ENCODE data around the gene ALDH7A1. TPM values are rescaled to one million over a fixed set of nuclear protein-coding genes. Genes with fewer than 3 reads are reported as not detected.
A peak's percentile ranks its signal among the peaks of the same experiment; 100 is the strongest.

Gene ALDH7A1
- total RNA-seq, 4 donors from 2014 or later: 2.7 to 6.3 (median 4.7) TPM

DNA sequence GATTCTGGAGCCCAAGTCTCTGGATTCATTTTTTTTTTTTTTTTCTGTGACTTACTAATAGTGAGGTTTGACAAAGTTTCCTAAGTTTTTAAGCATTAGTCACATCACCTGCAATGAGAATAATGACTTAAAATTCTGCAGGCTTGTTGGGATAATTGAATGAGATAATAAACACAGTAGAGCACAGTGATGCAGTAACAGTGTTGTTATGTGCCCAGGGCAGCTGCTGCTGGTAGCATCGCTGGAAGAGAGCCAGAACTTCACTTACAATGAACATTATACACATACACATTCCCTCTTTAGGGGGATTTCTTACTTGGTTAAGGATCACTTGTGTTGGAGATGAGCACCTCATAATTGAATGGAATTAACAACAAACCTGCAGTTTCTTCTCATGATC, 78.9 kb downstream of the ALDH7A1 start:
- Histone ChIP-seq H3K4me3 (no peak overlapping the region), H3K4me1 (peaks cover 0 to 10% of the 10 kb centered on the region in 2 donors), H3K36me3 (no peaks in the 10 kb centered on the region), H3K27me3 (no peaks in the 10 kb centered on the region), H3K9me3 (no peaks in the 10 kb centered on the region), H3K27ac (no peak overlapping the region)
- in situ Hi-C loops (cut with MboI; ENCODE audit: low sequenced_read_pairs in 4 of 4): no loop called here
- ATAC-seq (no peak), DNase-seq (no peak)
- no peak for TF ChIP-seq POLR2A (IDR thresholded peaks at IDR 0.05)
- TF ChIP-seq, protein P1, sequence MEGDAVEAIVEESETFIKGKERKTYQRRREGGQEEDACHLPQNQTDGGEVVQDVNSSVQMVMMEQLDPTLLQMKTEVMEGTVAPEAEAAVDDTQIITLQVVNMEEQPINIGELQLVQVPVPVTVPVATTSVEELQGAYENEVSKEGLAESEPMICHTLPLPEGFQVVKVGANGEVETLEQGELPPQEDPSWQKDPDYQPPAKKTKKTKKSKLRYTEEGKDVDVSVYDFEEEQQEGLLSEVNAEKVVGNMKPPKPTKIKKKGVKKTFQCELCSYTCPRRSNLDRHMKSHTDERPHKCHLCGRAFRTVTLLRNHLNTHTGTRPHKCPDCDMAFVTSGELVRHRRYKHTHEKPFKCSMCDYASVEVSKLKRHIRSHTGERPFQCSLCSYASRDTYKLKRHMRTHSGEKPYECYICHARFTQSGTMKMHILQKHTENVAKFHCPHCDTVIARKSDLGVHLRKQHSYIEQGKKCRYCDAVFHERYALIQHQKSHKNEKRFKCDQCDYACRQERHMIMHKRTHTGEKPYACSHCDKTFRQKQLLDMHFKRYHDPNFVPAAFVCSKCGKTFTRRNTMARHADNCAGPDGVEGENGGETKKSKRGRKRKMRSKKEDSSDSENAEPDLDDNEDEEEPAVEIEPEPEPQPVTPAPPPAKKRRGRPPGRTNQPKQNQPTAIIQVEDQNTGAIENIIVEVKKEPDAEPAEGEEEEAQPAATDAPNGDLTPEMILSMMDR (IDR thresholded peaks at IDR 0.05 in 4 of 5, conservative IDR thresholded peaks at IDR 0.05 in 1 of 5): no peak
- intact Hi-C loops (cut with DNase I; ENCODE audit: low total_unique reads): no loop called here

DNA sequence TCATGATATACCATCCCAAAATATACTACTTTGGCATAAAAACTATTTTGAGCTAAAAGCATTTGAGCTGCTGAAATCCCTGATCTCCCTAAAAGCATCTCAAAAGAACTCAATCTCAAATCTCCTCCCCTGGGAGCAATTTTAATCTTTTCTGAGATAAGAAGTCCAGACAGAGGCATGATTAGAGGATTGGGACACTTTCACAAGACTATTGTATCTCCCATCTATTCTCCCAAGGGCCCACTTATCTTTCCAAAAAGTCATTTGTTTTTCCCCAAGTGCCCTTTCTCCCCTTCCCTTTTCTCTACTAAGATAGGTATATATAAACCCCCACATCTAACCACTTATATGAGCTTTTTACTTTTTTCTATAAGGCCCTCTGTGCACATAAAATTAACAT, 79.7 kb downstream of the ALDH7A1 start:
- no peak overlapping the region for H3K27ac ChIP-seq
- TF ChIP-seq POLR2A (IDR thresholded peaks at IDR 0.05): no peak
- TF ChIP-seq, protein P1 (IDR thresholded peaks at IDR 0.05 in 4 of 5, conservative IDR thresholded peaks at IDR 0.05 in 1 of 5): no peak
- ATAC-seq (no peak), DNase-seq (no peak)
- no peaks in the 10 kb centered on the region for H3K36me3 ChIP-seq
- H3K4me1 ChIP-seq: peaks cover 0 to 10% of the 10 kb centered on the region in 2 donors
- in situ Hi-C loops (cut with MboI; ENCODE audit: low sequenced_read_pairs in 4 of 4) (no loop called here), intact Hi-C loops (cut with DNase I; ENCODE audit: low total_unique reads) (no loop called here)
- no peak overlapping the region for H3K4me3 ChIP-seq
- H3K27me3 ChIP-seq: no peaks in the 10 kb centered on the region
- H3K9me3 ChIP-seq: no peaks in the 10 kb centered on the region

DNA sequence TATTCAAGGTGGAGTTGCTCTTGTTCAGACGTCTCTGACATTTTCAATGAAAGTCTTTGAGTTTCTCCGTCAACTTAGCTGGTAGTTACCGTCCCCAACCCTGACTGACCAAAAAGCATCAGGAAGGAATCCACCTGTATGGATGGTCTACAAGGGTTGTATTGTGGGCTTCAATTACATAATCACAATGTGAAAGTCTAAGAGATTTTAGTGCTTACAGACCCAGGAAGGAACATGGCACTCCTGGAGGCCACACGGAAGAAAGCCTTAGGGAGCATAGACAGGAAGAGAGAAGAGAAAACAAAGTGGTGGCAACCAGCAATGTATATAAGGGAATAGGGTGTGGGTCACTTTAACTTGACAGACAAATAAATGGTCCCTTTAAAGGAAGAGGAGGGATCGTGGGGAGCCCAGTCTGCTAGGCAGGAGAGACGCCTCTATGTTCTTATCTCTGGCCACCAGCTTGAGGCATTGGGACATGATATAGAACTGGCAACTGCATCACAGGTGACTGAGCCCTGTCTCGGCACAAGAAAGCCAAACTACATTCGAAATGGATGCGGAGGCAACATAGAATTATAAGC, 80.4 kb downstream of the ALDH7A1 start:
- H3K27ac ChIP-seq: no peak overlapping the region
- ATAC-seq (no peak), DNase-seq (no peak)
- no peaks in the 10 kb centered on the region for H3K36me3 ChIP-seq
- no peak overlapping the region for H3K4me3 ChIP-seq
- H3K27me3 ChIP-seq: no peaks in the 10 kb centered on the region
- peaks cover 0 to 11% of the 10 kb centered on the region in 2 donors for H3K4me1 ChIP-seq
- intact Hi-C loops (cut with DNase I; ENCODE audit: low total_unique reads): no loop called here
- in situ Hi-C loops (cut with MboI; ENCODE audit: low sequenced_read_pairs in 4 of 4): no loop called here
- no peaks in the 10 kb centered on the region for H3K9me3 ChIP-seq
- TF ChIP-seq POLR2A (IDR thresholded peaks at IDR 0.05): no peak
- TF ChIP-seq, protein P1 (IDR thresholded peaks at IDR 0.05 in 4 of 5, conservative IDR thresholded peaks at IDR 0.05 in 1 of 5): no peak

DNA sequence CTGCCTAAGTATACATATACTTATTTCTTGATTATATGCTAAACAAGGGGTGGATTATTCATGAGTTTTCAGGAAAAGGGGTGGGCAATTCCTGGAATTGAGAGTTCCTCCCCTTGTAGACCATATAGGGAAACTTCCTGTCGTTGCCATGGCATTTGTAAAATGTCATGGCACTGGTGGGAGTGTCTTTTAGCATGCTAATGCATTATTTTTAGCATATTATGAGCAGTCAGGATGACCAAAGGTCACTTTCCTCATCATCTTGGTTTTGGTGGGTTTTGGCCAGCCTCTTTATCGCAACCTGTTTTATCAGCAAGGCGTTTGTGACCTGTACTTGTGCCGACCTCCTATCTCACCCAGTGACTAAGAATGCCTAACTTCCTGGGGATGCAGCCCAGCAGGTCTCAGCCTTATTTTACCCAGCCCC, 80.9 kb downstream of the ALDH7A1 start:
- TF ChIP-seq, protein P1 (IDR thresholded peaks at IDR 0.05 in 4 of 5, conservative IDR thresholded peaks at IDR 0.05 in 1 of 5): no peak
- TF ChIP-seq POLR2A (IDR thresholded peaks at IDR 0.05): no peak
- H3K36me3 ChIP-seq: no peaks in the 10 kb centered on the region
- in situ Hi-C loops (cut with MboI; ENCODE audit: low sequenced_read_pairs in 4 of 4): no loop called here
- H3K9me3 ChIP-seq: no peaks in the 10 kb centered on the region
- H3K4me1 ChIP-seq: peaks cover 0 to 7% of the 10 kb centered on the region in 2 donors
- DNase-seq: no peak
- peak overlapping the region in 1 of 4 donors; percentile 44 for H3K27ac ChIP-seq
- no peak for ATAC-seq
- no peaks in the 10 kb centered on the region for H3K27me3 ChIP-seq
- H3K4me3 ChIP-seq: no peak overlapping the region
- intact Hi-C loops (cut with DNase I; ENCODE audit: low total_unique reads): no loop called here

DNA sequence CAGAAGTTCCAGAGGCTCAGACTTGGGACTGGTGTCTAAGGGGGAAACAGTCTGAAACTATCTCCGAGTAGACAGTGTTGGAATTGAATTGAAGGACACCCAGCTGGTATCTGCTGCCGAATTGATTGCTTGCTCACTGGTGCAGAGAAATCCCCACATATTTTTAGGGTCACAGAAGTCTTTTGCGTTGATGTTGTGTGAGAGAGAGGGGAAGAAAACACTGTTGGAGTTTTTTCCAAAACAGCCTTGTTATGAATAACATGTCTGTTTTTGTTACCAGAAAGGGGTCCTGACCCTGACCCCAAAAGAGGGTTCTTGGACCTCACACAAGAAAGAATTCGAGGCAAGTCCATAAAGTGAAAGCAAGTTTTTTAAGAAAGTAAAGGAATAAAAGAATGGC, 81.3 kb downstream of the ALDH7A1 start:
- no peaks in the 10 kb centered on the region for H3K36me3 ChIP-seq
- peaks cover 0 to 7% of the 10 kb centered on the region in 2 donors for H3K4me1 ChIP-seq
- DNase-seq (no peak), ATAC-seq (no peak)
- no peak overlapping the region for H3K4me3 ChIP-seq
- H3K27me3 ChIP-seq: no peaks in the 10 kb centered on the region
- H3K9me3 ChIP-seq: no peaks in the 10 kb centered on the region
- intact Hi-C loops (cut with DNase I; ENCODE audit: low total_unique reads): no loop called here
- in situ Hi-C loops (cut with MboI; ENCODE audit: low sequenced_read_pairs in 4 of 4): no loop called here
- TF ChIP-seq POLR2A (IDR thresholded peaks at IDR 0.05): no peak
- TF ChIP-seq, protein P1 (IDR thresholded peaks at IDR 0.05 in 4 of 5, conservative IDR thresholded peaks at IDR 0.05 in 1 of 5): no peak
- H3K27ac ChIP-seq: peak overlapping the region in 2 of 4 donors; percentile 37 to 44
